Fibroblast of the aortic adventitia (primary cell): Measurements from ENCODE around the gene RAB5IF. TPM values are rescaled to one million over a fixed set of nuclear protein-coding genes. Genes with fewer than 3 reads are reported as not detected.

Source experiments
- DNase-seq: peaks from one replicate; pipeline ENCODE4 v3.0.0-alpha.2; 2010; ENCODE audit warnings: low read depth
- H3K4me3 ChIP-seq: 2 replicates; pipeline ENCODE4 v1.5.1; 2011; ENCODE audit warnings: low read depth, mild to moderate bottlenecking, control low read depth, low read length, moderate library complexity
- CTCF ChIP-seq: IDR thresholded peaks from 2 replicates; pipeline ENCODE4 v1.5.1; 2011; ENCODE audit warnings: mild to moderate bottlenecking, low read length, control low read depth, inconsistent platforms; ENCODE audit not compliant: insufficient read depth
- total RNA-seq: library from RNA; depleted of rRNA; stranded (reverse); fragments of >200 nt; gene quantifications from 2 replicates; pipeline ENCODE4 v1.2.3, GENCODE V29; 2012; ENCODE audit warnings: low replicate concordance

RAB5IF gene
- total RNA-seq, 1 donor = 59.1 TPM

GRCh38 chr20:36614781-36615557, 9.4 kb downstream of the RAB5IF start:
- TF ChIP-seq CTCF = no peak
- no peak overlapping the region for H3K4me3 ChIP-seq
- DNase-seq = no peak

- no peak overlapping the region for H3K4me3 ChIP-seq
- no peak for DNase-seq
- no peak for TF ChIP-seq CTCF
These were observed 15.3 kb downstream of the RAB5IF start for GRCh38 chr20:36620917-36621316.

- no peak for TF ChIP-seq CTCF
These were observed 17.9 kb downstream of the RAB5IF start for GRCh38 chr20:36623444-36623843.

GRCh38 chr20:36624068-36624943, 18.7 kb downstream of the RAB5IF start:
- no peak for TF ChIP-seq CTCF
- DNase-seq = no peak
- H3K4me3 ChIP-seq = no peak overlapping the region

More at GRCh38 chr20:36623444-36623843, 17.9 kb downstream of the RAB5IF start:
- DNase-seq = no peak
- H3K4me3 ChIP-seq = no peak overlapping the region

- H3K4me3 ChIP-seq = no peak overlapping the region
- TF ChIP-seq CTCF = no peak
- no peak for DNase-seq
These were observed 19.4 kb downstream of the RAB5IF start for GRCh38 chr20:36624944-36625324.

- TF ChIP-seq CTCF = no peak
- DNase-seq = no peak
- no peak overlapping the region for H3K4me3 ChIP-seq
These were observed 22.5 kb downstream of the RAB5IF start for GRCh38 chr20:36628076-36628475.
